ENCODE results near the gene HMGN5.
A peak's percentile ranks its signal among the peaks of the same experiment; 100 is the strongest.

Gene HMGN5

DNA sequence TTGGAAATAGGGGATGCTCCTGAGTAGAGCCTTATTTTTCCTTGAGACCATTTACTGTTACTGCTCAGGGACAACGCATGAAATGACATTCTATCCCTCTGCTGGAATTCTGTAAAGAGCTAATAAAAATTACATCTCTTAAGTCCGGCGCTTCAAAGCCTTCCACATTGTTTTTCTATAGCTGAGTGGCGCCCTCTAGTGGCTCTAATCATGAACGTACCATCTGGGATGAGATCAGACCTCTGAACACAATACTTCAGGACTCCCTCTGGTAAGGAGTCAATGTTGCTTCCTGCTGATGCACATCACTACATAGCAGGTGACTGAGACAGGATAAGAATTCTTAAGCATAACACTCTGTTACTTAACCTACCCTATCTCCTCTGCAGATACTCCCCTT is 6.0 kb downstream of the HMGN5 start:
- Histone ChIP-seq H3K79me2 (ENCODE audit: control insufficient read depth, insufficient read depth, low read length, poor library complexity) (no peaks in the 10 kb centered on the region), H2BK12ac (ENCODE audit: low read length) (no peak overlapping the region), H3K23ac (ENCODE audit: low read length) (no peak overlapping the region), H3K9ac (ENCODE audit: low read length) (no peak overlapping the region), H3K36me3 (ENCODE audit: control insufficient read depth in 1 of 2, insufficient read depth in 2 of 2, low read length in 2 of 2) (no peaks in the 10 kb centered on the region), H3K18ac (ENCODE audit: low read length) (no peak overlapping the region), H3K27ac (ENCODE audit: low read depth, low read length) (no peak overlapping the region), H3K4ac (ENCODE audit: low read depth, low read length) (no peak overlapping the region), H4K91ac (ENCODE audit: low read depth, low read length) (no peak overlapping the region), H2BK5ac (ENCODE audit: low read depth, low read length, poor library complexity) (no peak overlapping the region), H4K12ac (ENCODE audit: low read depth, low read length) (no peak overlapping the region), H3K27me3 (ENCODE audit: insufficient read depth, low read length) (no peaks in the 10 kb centered on the region), H2BK120ac (ENCODE audit: insufficient read depth, low read length, poor library complexity) (no peak overlapping the region), H3K4me1 (ENCODE audit: control insufficient read depth in 1 of 2, insufficient read depth in 2 of 2, low read length in 2 of 2) (no peaks in the 10 kb centered on the region), H2AFZ (ENCODE audit: insufficient read depth, low read length, poor library complexity) (no peak overlapping the region), H3K79me1 (ENCODE audit: low read length) (no peaks in the 10 kb centered on the region), H3K9me3 (ENCODE audit: insufficient read depth, low read depth, low read length) (no peaks in the 10 kb centered on the region), H4K8ac (ENCODE audit: low read depth, low read length) (no peak overlapping the region), H3K4me3 (ENCODE audit: low read depth, low read length) (no peak overlapping the region), H2AK5ac (ENCODE audit: low read length) (no peak overlapping the region), H3K14ac (ENCODE audit: low read length) (no peak overlapping the region), H3K4me2 (ENCODE audit: low read length) (no peak overlapping the region)
- WGBS (ENCODE audit: extremely low coverage, insufficient coverage, insufficient read length): no CpG with 5 or more reads among the region's 5 CpGs
- peak; percentile 18 to 62 for DNase-seq

DNA sequence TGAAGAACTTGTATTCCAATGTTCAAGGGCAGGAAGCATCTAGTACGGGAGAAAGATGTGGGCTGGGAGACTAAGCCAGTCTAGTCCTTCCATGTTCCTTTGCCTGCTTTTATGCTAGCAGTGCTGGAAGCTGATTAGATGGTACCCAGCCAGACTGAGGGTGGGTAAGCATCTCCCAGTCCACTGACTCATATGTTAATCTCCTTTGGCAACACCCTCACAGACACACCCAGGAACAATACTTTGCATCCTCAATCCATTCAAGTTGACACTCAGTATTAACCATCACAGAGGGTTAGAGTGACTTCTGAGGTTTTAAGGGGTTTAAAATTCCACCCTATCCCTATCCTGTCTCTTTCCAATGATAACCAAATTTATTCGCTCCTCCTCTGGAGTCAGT is 6.5 kb downstream of the HMGN5 start:
- H2BK12ac ChIP-seq (ENCODE audit: low read length): no peak overlapping the region
- H3K27ac ChIP-seq (ENCODE audit: low read depth, low read length): no peak overlapping the region
- H3K27me3 ChIP-seq (ENCODE audit: insufficient read depth, low read length): no peaks in the 10 kb centered on the region
- no peak overlapping the region for H3K4ac ChIP-seq (ENCODE audit: low read depth, low read length)
- no peak overlapping the region for H3K9ac ChIP-seq (ENCODE audit: low read length)
- no peak overlapping the region for H4K12ac ChIP-seq (ENCODE audit: low read depth, low read length)
- H4K91ac ChIP-seq (ENCODE audit: low read depth, low read length): no peak overlapping the region
- no peak overlapping the region for H4K8ac ChIP-seq (ENCODE audit: low read depth, low read length)
- no peak overlapping the region for H3K4me2 ChIP-seq (ENCODE audit: low read length)
- H3K79me1 ChIP-seq (ENCODE audit: low read length): no peaks in the 10 kb centered on the region
- H3K9me3 ChIP-seq (ENCODE audit: insufficient read depth, low read depth, low read length): no peaks in the 10 kb centered on the region
- H3K18ac ChIP-seq (ENCODE audit: low read length): no peak overlapping the region
- H3K79me2 ChIP-seq (ENCODE audit: control insufficient read depth, insufficient read depth, low read length, poor library complexity): no peaks in the 10 kb centered on the region
- no peaks in the 10 kb centered on the region for H3K4me1 ChIP-seq (ENCODE audit: control insufficient read depth in 1 of 2, insufficient read depth in 2 of 2, low read length in 2 of 2)
- WGBS (ENCODE audit: extremely low coverage, insufficient coverage, insufficient read length): no CpG with 5 or more reads among the region's 2 CpGs
- no peak overlapping the region for H2AK5ac ChIP-seq (ENCODE audit: low read length)
- no peak overlapping the region for H2BK120ac ChIP-seq (ENCODE audit: insufficient read depth, low read length, poor library complexity)
- H3K14ac ChIP-seq (ENCODE audit: low read length): no peak overlapping the region
- no peak overlapping the region for H3K4me3 ChIP-seq (ENCODE audit: low read depth, low read length)
- no peaks in the 10 kb centered on the region for H3K36me3 ChIP-seq (ENCODE audit: control insufficient read depth in 1 of 2, insufficient read depth in 2 of 2, low read length in 2 of 2)
- DNase-seq: no peak
- no peak overlapping the region for H3K23ac ChIP-seq (ENCODE audit: low read length)
- H2AFZ ChIP-seq (ENCODE audit: insufficient read depth, low read length, poor library complexity): no peak overlapping the region
- no peak overlapping the region for H2BK5ac ChIP-seq (ENCODE audit: low read depth, low read length, poor library complexity)

DNA sequence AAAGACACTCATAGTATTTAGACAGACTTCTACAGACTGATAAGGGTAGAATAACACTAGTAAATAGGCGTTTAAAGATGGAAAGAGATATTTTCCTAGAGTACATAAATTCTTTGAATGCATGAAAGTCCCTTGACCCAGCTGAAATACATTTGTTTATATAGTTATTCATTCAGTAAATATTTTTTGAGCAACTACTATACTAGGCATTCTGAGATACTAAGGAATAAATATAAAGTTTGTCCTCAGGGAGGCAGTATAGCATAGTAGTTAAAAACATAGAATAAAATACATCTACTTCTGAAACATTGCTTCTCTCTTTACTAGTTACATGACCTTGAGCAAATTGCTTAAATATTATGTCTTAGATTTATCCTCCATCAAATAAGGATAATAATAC is 27.4 kb downstream of the HMGN5 start:
- Histone ChIP-seq H3K79me2 (ENCODE audit: control insufficient read depth, insufficient read depth, low read length, poor library complexity) (no peaks in the 10 kb centered on the region), H3K14ac (ENCODE audit: low read length) (no peak overlapping the region), H4K8ac (ENCODE audit: low read depth, low read length) (no peak overlapping the region), H3K4me3 (ENCODE audit: low read depth, low read length) (no peak overlapping the region), H2AK5ac (ENCODE audit: low read length) (no peak overlapping the region), H3K9me3 (ENCODE audit: insufficient read depth, low read depth, low read length) (no peaks in the 10 kb centered on the region), H2BK12ac (ENCODE audit: low read length) (no peak overlapping the region), H3K36me3 (ENCODE audit: control insufficient read depth in 1 of 2, insufficient read depth in 2 of 2, low read length in 2 of 2) (no peaks in the 10 kb centered on the region), H3K27me3 (ENCODE audit: insufficient read depth, low read length) (no peaks in the 10 kb centered on the region), H3K23ac (ENCODE audit: low read length) (no peak overlapping the region), H3K79me1 (ENCODE audit: low read length) (no peaks in the 10 kb centered on the region), H2AFZ (ENCODE audit: insufficient read depth, low read length, poor library complexity) (no peak overlapping the region), H3K4me1 (ENCODE audit: control insufficient read depth in 1 of 2, insufficient read depth in 2 of 2, low read length in 2 of 2) (no peaks in the 10 kb centered on the region), H3K18ac (ENCODE audit: low read length) (no peak overlapping the region), H2BK120ac (ENCODE audit: insufficient read depth, low read length, poor library complexity) (no peak overlapping the region), H4K91ac (ENCODE audit: low read depth, low read length) (no peak overlapping the region), H3K9ac (ENCODE audit: low read length) (no peak overlapping the region), H3K4ac (ENCODE audit: low read depth, low read length) (no peak overlapping the region), H2BK5ac (ENCODE audit: low read depth, low read length, poor library complexity) (no peak overlapping the region), H3K27ac (ENCODE audit: low read depth, low read length) (no peak overlapping the region), H3K4me2 (ENCODE audit: low read length) (no peak overlapping the region), H4K12ac (ENCODE audit: low read depth, low read length) (no peak overlapping the region)
- DNase-seq: peak; percentile 0 to 59
- no CpG with 5 or more reads among the region's 1 CpG for WGBS (ENCODE audit: extremely low coverage, insufficient coverage, insufficient read length)

DNA sequence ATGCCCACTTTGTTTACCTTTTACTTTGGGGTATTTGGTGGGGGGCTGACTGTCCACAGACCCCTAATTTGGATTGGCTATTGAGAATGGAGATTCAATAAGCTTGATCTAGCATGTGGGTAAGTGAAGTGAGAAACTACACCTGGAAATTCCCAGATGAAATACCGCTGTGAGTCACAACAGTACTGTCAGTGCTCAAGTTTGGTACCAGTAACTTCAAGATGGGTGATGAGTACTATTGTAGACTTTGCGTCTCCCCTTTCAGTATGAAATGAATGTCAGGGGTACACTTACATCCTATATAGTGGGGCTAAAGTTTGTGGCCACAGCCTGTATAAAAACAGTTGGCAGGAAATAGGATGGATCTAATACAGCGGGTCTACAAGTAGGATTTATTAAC is 33.3 kb downstream of the HMGN5 start:
- DNase-seq: peak in 1 of 2 donors; percentile 13
- no peaks in the 10 kb centered on the region for H3K79me2 ChIP-seq (ENCODE audit: control insufficient read depth, insufficient read depth, low read length, poor library complexity)
- no CpG with 5 or more reads among the region's 3 CpGs for WGBS (ENCODE audit: extremely low coverage, insufficient coverage, insufficient read length)

More for the DNA sequence above, 33.3 kb downstream of the HMGN5 start:
- Histone ChIP-seq H3K36me3 (ENCODE audit: control insufficient read depth in 1 of 2, insufficient read depth in 2 of 2, low read length in 2 of 2) (no peaks in the 10 kb centered on the region), H3K4me3 (ENCODE audit: low read depth, low read length) (no peak overlapping the region), H2BK5ac (ENCODE audit: low read depth, low read length, poor library complexity) (no peak overlapping the region), H3K4ac (ENCODE audit: low read depth, low read length) (no peak overlapping the region), H2AK5ac (ENCODE audit: low read length) (no peak overlapping the region), H3K18ac (ENCODE audit: low read length) (no peak overlapping the region), H3K23ac (ENCODE audit: low read length) (no peak overlapping the region), H3K4me2 (ENCODE audit: low read length) (no peak overlapping the region), H4K8ac (ENCODE audit: low read depth, low read length) (no peak overlapping the region), H3K27me3 (ENCODE audit: insufficient read depth, low read length) (no peaks in the 10 kb centered on the region), H2BK120ac (ENCODE audit: insufficient read depth, low read length, poor library complexity) (no peak overlapping the region), H2AFZ (ENCODE audit: insufficient read depth, low read length, poor library complexity) (no peak overlapping the region), H4K12ac (ENCODE audit: low read depth, low read length) (no peak overlapping the region), H4K91ac (ENCODE audit: low read depth, low read length) (no peak overlapping the region), H3K4me1 (ENCODE audit: control insufficient read depth in 1 of 2, insufficient read depth in 2 of 2, low read length in 2 of 2) (no peaks in the 10 kb centered on the region), H3K79me1 (ENCODE audit: low read length) (no peaks in the 10 kb centered on the region), H3K9ac (ENCODE audit: low read length) (no peak overlapping the region), H3K9me3 (ENCODE audit: insufficient read depth, low read depth, low read length) (no peaks in the 10 kb centered on the region), H2BK12ac (ENCODE audit: low read length) (no peak overlapping the region), H3K27ac (ENCODE audit: low read depth, low read length) (no peak overlapping the region), H3K14ac (ENCODE audit: low read length) (no peak overlapping the region)

All from trophoblast cell (in vitro differentiated cells and primary cell).